ENCODE data around the gene PRDM1.

PRDM1 gene

GRCh38 chr6:106072501-106073090, 13.5 kb upstream of the PRDM1 start:
- DNase-seq = no peak

- no peak for DNase-seq
Measured at GRCh38 chr6:106074146-106074545, 12.0 kb upstream of the PRDM1 start.

- DNase-seq = no peak
Measured at GRCh38 chr6:106076139-106076538, 10.0 kb upstream of the PRDM1 start.

- no peak for DNase-seq
Measured at GRCh38 chr6:106077170-106077569, 9.0 kb upstream of the PRDM1 start.

GRCh38 chr6:106077881-106078280, 8.3 kb upstream of the PRDM1 start:
- DNase-seq = no peak

- no peak for DNase-seq
Measured at GRCh38 chr6:106079961-106080762, 6.0 kb upstream of the PRDM1 start.

GRCh38 chr6:106080763-106081095, 5.4 kb upstream of the PRDM1 start:
- no peak for DNase-seq

- no peak for DNase-seq
Measured at GRCh38 chr6:106081715-106082114, 4.4 kb upstream of the PRDM1 start.

- no peak for DNase-seq
Measured at GRCh38 chr6:106082735-106083398, 3.3 kb upstream of the PRDM1 start.

- DNase-seq = no peak
Measured at GRCh38 chr6:106083618-106084017, 2.5 kb upstream of the PRDM1 start.

GRCh38 chr6:106084106-106084988, 1.8 kb upstream of the PRDM1 start:
- DNase-seq = no peak

GRCh38 chr6:106084989-106085691, 996 bp upstream of the PRDM1 start:
- DNase-seq = no peak

- no peak for DNase-seq
Measured at GRCh38 chr6:106085692-106085983, 498 bp upstream of the PRDM1 start.

- DNase-seq = no peak
Measured at GRCh38 chr6:106086814-106087175, 659 bp downstream of the PRDM1 start.

GRCh38 chr6:106087548-106088325, 1.6 kb downstream of the PRDM1 start:
- DNase-seq = no peak

GRCh38 chr6:106090001-106090400, 3.9 kb downstream of the PRDM1 start:
- DNase-seq = no peak

GRCh38 chr6:106092279-106092678, 6.1 kb downstream of the PRDM1 start:
- DNase-seq = no peak

GRCh38 chr6:106094261-106094963, 8.3 kb downstream of the PRDM1 start:
- peak; percentile 64 for DNase-seq

GRCh38 chr6:106094964-106095335, 8.8 kb downstream of the PRDM1 start:
- DNase-seq = no peak

GRCh38 chr6:106097411-106098231, 11.5 kb downstream of the PRDM1 start:
- DNase-seq = peak; percentile 90
